CMK (cell line): Measurements from ENCODE around the gene PDK1.
A peak's percentile ranks its signal among the peaks of the same experiment; 100 is the strongest.

Experiments
- DNase-seq: peaks from one replicate; pipeline ENCODE4 v3.0.0-alpha.2; 2010; ENCODE audit warnings: low read depth

PDK1 gene

DNA sequence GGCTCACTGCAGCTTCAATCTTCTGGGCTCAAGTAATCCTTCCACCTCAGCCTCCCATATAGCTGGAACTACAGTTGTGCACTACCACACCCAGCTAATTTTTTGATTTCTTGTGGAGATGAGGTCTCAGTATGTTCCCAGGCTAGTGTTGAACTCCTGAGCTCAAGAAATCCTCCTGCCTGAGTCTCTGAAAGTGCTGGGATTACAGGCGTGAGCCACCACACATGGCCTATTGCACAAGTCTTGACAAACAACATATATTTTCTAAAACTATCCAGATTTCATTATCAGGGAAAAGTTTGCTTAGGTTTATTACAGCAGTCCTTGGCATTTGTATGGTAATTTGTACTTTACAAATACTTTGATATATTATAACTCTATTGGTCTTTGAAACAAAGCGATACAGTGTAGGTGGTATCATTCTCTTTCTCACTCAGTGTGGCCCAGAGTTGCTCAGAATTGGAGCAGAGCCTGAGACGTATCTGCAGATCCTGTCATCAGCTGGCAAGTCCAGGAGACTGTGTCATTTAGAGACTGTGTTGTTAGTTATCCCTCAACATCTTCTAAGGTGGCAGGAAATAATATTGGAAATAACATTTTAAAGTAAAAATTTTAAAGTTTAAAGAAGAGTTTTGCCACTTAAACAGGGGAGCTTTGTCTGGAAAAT is 41.4 kb downstream of the PDK1 start:
- DNase-seq, result no peak

DNA sequence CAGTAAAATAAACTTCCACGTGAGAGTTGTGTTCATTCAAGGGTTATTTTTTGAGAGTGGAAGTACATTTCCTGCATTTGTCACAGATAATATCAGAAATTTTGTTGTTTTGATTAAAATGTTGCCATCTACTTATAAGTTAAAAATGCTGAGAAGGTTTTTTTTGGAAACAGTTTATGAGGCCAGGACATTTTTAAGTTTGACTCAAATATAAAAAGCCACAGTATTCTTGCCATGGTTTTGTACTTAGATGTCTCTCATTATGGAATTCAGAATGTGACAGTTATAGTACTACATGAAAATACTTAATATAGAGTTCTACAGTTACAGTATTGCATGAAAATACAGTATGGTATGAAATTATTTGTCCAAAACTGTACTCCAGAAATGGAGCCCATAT is 44.1 kb downstream of the PDK1 start:
- no peak for DNase-seq

DNA sequence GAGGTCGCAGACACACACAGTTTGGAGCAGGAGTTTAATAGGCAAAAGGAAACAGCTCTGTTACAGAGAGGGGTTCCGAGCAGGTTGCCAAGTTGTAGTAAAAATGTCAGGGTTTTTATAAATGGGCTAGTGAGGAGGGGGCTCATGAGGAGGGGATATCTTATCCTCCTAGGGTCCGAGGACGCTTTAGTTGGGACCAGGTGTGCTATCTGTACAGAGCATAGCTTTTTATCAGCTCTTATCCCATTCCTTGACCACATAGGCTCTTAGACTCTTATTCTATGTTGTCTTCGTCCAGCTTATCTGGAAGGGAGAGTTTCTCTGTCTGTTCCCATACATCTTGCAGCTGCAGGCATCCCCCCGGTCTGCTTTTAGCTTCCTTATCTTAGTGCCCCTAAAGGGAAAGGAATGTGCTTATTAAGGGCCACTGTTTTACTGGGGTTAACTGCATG is 44.7 kb downstream of the PDK1 start:
- DNase-seq, result peak; percentile 59

DNA sequence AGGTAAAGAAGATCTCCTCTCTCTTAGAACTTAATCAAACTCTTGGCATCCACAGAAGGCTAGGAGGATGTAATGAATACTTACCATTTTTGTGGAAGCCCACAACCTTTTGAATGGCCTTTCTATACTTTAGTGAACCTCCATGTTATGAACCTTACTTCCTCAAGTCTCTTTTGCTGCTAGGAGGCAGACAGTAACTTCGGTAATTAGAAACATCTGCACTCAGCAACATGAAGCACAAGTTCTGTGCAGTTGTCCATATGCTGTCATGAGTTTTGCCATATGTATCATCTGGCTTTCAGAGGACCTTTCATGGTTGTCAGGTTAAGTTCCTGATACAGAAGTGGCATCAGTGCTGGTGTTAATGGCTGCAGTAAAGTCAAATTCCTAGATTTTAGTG is 50.4 kb downstream of the PDK1 start:
- DNase-seq, result no peak

DNA sequence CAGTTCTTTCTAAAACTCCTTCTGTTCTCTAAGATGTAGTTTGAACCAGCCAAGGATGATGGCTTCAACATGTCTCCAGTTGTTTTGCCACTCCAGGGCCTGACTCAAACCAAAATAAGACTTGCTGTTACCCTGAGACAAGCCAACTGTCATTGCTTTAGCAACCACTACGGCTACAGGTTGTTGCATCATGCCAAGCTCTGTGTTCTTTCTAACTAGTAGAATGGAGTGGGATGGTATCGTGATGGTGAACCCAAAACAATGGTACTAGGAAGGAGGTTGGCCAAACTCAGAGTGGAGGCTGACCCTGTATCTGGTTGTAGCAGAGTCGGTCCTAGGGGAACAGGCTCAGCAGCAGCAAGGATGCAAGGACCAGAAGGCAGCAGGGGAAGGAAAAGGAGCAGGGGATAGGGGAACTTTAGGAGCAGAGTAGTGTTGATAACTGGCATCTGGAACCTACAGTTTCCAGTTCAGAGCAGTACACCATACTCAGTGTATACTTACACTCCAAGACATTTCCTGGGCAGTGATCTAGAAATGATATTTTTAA is 51.6 kb downstream of the PDK1 start:
- no peak for DNase-seq

DNA sequence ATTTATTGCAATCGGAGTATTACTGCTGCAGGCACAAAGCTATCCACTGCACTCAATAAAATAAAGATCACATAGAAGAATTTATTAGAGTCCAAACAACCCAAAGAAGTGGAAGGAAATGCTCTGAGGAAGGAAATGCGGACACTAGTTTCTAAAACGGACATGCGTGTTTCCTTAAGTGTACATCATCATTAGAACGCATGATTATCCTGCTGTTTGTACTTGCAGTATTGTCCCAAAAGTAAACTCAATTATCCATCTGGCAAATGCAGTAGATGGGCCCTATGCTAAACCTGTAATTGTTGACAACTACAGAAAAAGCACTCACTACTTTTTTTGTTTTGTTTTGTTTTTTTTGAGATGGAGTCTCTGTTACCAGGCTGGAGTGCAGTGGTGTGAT is 53.6 kb downstream of the PDK1 start:
- DNase-seq, result no peak

DNA sequence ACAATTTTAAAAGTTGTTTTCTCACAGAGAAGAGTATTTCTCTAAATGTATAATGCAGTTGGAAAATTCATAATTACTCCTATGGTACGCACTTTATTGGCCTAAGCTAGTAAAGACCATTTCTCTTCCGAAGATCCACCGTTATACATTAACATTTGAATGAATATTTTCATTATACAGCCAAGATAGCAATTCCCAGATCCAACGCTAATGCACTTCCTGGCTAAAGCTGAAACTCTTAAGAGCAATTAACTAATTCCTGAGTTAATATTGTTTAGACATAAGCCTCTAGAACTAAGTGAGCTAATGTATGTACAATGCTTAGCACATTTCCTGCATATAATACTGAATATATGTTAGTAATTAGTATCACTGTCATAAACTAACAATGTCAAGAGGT is 56.2 kb downstream of the PDK1 start:
- DNase-seq, result no peak

DNA sequence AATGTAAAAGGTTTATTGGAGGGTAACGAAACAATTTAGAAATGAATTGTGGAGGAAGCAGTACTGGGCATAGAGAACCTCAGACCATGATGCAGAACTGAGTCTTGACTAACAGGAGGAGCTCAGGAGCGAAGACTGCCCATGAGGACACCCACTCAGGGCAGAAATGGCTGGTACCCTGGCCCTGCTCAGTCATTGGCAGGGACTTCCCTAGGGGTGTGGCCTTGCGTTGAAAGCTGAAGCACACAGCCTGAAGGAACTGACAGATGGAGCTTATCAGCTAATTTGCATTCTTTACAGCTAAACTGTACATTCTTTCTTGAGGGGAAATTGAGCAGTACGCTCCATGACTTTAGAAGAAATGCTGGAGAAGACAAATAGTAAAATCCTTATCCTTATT is 57.1 kb downstream of the PDK1 start:
- no peak for DNase-seq

DNA sequence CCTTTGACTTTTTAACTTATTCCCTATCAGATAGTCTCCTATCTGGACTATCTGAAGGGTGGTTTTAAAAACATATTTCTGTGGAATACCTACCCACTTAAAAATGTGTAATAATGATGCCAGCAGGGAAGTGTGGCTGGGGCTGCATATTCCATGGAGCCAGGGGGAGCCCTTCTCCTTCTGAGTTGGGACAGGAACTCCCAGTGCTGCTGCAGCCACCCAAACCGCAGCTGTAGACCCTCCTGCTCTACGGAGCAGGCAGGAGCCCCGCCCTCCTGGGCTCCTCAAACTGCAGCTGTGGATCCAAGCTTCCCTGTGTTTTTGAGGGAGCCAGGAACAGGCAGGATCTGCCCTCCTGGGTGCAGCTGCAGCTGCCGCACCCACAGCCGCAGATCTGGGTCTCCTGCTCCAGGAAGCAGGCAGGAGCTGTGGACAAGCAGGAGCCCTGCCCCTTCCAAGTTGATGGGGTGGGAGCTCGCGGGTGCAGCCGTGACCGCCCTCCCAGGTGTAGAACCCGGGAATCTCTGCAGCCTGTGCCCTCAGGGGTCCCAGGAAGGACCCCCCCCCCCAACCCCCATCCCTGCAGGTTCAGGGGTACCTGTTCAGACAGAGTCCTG is 57.8 kb downstream of the PDK1 start:
- DNase-seq, result no peak

DNA sequence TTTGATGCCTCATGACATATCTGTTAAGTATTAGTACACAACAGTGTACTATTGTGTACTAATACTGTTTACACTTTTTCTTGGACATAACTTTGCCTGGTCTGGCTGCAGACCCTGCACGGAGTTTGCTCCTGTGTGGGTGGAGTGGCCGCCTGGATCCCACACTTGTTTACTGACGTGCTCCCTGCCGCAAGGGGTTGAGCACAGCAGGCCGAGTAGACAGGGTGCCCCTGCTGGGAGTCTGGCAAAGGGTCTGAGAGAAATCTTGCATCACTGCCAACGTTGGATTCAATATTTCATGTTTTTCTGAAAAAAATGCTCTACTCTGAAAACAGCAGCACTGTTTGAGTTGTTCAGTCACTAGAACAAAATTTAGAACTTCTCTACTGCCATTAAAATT is 59.0 kb downstream of the PDK1 start:
- DNase-seq, result no peak

DNA sequence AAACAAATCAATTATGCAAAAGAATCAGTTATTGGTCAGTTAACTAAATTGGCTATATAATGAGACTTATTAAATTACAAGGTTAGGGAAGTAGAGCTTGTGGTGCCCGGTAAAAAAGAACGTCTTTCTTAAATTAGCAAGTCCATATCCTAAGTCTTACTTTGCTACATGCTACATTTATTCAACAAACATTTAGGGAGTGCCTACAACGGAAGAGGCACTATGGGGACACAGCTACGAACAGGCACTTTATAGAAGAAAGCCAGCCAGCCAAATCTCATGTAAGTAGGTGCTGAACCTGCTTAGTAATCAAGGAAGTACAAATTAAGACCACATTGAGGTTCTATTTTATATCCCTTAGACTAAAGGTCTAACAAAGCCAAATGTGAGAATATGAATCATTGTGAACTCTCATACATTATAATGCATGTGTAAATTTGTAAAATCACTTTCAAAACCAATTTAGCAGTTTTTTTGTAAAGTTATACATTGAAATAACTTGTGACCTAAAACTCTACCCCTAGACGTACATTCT is 59.9 kb downstream of the PDK1 start:
- no peak for DNase-seq

DNA sequence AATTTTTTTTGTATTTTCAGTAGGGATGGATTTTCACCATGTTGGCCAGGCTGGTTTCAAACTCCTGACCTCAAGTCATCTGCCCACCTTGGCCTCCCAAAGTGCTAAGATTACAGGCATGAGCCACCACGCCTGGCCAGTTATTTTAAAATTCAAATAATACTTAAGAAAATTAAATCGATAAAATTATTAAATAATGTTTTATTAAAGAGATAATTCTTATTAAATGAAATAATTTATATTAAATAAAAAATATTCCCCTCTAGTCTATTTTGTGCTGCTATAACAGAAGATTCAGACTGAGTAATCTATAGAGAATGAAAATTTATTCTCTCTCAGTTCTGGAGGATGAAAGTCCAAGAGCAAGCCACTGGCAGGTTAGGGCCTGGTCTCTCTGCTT is 61.2 kb downstream of the PDK1 start:
- DNase-seq, result no peak

DNA sequence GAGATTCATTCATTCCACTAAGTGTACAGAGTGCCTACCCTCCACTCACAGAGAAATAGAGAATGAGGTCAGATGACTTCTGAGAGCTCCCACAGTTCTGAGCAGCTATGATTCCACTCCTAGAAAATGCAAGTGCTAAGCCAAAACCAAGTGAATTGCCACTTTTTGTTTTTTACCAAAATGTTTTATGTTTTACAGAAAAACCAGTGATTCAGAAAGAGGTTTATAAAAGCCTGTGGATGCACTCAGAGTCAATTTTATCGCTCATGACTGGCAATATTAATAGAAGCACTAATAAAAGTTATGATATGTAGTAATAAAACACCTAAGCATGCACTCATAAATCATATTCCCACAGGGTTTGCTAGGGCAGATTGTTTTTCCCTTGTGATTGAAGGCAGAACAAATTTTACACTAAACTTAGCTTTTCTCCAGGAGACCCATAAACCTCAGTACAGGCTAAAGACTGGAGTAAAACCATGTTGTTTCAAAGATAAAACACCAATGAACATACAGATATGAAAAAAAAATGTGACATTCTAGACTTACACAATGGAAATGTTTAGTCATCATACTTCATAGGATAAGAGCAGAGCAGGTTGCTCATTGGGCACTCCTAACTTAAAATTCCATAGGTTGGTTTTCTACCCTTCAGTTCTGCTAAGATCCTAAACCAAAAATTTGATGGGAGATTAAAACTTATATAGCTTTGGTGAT is 67.5 kb downstream of the PDK1 start:
- DNase-seq, result no peak

DNA sequence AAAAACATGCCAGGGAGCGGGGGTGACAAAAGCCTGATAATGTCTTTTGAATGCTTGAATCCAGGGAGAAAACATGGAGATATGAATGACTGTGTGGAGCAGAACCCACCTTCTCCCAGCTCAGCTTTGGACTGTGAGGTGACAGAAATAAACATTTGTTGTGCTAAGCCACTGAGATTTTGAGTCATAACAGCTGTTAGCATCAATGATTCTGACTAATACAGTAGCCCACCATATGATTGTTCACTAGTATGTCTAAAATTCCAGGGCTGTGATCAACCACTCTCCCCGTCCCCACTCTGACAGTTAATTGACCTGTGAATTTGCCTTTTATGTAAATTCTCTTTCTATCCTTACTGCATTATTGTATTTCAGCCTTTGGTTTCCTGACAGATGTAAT is 69.1 kb downstream of the PDK1 start:
- no peak for DNase-seq

DNA sequence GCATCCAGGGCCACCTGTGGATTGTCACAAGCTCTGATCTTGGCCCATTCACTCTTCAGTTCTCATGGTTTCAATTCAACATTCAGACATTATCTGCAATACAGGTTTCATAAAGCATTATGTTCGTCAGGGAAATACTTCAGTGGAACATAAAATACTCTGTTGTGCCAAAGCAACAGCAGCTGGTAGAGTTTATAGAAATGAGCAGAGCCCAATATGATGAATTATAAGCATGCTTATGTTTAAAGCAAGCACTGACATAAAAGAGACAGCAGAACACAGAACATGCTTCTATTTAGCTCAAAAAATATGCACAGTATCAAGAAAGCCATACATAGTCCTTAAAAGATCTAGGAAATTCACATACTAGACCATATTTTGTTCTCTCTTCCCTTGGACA is 71.3 kb downstream of the PDK1 start:
- no peak for DNase-seq

DNA sequence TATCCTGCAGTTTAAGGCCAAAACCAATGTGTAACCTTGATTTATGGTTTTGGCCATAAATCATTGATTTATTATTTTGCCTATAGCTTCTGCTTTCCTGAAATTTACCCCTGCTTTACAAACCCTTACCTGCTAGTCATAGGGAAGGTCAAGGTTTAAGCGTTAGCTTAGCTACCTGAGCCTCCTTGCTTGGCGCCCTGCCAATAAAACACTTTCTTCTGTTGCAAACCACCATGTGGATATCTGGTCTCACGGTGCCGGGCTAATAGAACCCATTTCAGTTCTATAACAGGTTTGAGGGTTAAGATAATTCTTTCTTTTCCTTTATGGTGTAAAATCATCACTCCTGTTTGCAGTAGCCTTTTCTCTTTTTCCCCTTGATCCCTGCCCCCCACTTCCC is 72.2 kb downstream of the PDK1 start:
- DNase-seq, result no peak

DNA sequence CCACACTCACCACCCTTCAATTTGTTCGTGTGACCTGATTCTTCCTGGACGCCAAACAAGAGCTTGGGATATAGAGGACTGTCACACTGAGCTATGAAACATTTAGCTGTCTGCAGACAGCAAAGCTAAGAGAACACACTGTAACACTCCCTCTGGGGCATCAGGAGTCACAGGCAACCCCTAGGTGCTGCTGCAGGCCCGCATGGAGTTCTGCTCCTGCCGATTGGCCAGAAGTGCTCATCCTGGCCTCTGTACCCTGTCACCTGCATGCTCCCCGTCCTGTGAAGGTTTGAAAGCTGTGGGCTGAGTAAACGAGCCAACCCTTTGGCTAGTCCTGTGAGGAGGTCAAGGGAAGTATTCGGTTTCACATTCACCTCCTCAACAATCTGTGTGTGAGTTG is 73.7 kb downstream of the PDK1 start:
- DNase-seq, result no peak

DNA sequence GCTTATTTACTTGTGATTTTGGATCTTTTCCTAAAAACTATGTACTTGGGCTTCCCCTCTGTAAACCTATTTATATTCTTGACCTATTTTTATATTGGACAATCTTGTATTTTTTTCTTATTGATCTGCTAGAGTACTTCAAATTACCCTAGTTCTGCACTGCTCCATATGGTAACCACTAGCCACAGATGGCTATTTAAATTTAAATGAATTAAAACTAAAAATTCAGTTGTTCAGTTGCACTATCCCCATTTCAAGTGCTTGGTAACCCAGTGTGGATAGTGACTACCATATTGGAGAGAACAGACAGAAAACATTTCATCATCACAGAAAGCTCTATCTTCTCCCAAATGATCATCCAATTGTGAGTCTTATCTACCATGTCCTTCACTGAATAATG is 74.3 kb downstream of the PDK1 start:
- no peak for DNase-seq

DNA sequence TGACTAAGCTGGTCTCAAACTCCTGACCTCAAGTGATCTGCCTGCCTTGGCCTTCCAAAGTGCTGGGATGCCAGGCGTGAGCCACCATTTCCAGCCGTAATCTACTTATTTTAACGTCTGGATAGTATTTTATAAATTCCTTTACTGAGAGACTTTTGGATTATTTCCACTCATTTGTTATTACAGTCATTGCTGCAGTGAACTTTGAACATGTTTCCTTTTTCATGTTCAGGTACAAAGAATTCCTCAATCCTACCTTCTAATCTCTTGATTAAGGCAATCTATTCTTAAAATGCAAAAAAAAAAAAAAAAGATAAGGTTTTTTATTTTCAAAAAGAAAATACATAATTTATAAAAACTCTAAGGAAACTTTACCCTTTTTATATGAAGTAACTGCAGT is 78.6 kb downstream of the PDK1 start:
- DNase-seq, result no peak

DNA sequence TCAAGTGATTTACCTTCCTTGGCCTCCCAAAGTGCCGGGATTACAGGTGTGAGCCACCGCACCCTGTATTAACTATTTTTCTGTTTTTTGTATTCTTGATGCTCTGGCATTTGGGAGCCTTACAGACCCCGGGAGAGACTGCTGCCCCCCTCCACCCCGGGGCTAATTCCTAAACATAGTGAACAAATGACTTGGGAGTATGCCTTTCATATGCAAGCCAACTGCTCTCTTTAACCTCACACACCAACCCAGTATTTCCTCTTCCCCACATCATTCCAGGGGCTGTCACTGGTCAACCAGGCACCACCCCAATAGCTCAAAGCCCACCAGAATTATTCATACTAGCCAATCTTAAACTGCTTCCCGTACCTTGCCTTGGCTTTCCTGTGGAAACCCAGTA is 79.7 kb downstream of the PDK1 start:
- no peak for DNase-seq

DNA sequence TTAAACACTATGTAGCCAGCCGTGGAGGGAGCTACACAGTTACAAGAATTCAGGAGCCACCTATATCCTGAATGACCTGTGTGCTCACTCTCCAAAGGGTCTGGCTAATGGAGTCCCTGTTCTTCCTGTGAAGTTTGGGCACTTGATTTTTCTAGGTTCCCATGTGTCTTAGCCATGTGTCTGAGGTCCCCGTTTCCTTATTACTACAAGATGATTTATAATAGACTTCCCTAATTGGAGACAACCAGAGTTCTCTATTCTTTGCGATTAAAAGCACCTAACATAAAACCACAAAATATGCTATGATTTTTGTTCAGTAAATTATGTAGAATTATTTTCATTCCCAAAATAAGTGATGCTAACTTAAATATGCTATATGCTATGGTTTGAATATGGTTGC is 83.4 kb downstream of the PDK1 start:
- DNase-seq, result no peak

DNA sequence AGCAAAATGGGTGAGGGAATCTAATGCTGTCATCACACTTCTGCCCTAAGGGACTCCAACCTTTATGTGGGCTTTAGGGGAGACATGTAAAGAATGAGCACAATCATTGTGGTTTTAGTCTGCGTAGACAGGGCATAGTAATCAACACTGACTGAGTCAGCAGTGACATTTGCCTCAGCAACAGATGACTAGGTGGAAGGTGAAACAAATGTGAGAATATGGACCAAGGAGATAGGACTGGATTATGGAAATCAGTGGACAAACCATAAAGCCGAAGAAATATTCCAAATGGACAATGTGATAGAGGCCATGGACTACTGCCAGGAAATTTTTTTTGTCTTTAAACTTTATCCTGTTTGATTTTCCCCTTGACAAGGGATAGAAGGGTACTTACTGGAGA is 83.9 kb downstream of the PDK1 start:
- DNase-seq, result no peak

DNA sequence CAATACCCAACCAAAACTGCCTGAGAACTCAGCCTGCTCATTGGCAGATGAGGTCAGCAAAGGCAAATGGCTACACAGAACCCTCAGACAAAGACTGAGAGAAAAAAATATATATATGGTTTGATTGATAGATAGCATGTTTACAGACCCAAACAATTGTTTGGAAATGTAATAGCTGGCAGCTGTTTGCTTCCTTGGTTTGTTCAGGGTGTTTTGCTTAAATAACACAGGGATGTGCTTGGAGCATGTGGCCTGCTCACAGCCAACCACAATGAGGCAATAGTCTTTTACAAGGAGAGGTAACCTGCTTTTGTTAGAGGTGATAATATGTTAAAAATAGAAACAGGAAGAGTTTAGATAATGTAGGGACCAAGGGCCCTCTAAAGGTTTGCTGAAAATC is 84.5 kb downstream of the PDK1 start:
- no peak for DNase-seq
